WERI-Rb-1 (cell line): Measurements from ENCODE around the gene ZCCHC24.
A peak's percentile ranks its signal among the peaks of the same experiment; 100 is the strongest.

ENCODE experiments used
- DNase-seq: peaks from one replicate; pipeline ENCODE4 v3.0.0-alpha.2; 2020
- H3K27ac ChIP-seq: fragments of 250-450 bp; sonication (Bioruptor Pico); 2 replicates; pipeline ENCODE4 v1.5.1; 2020; ENCODE audit warnings: mild to moderate bottlenecking, moderate library complexity
- H3K27me3 ChIP-seq: fragments of 250-450 bp; sonication (Bioruptor Pico); 2 replicates; pipeline ENCODE4 v1.5.1; 2021; ENCODE audit warnings: mild to moderate bottlenecking, low read depth, moderate library complexity; ENCODE audit not compliant: insufficient read depth, severe bottlenecking
- H3K36me3 ChIP-seq: fragments of 250-450 bp; sonication (Bioruptor Pico); 2 replicates; pipeline ENCODE4 v1.5.1; 2020; ENCODE audit warnings: mild to moderate bottlenecking, moderate library complexity
- H3K4me3 ChIP-seq: 2 replicates; pipeline ENCODE4 v1.5.1; 2011; ENCODE audit warnings: low read depth, mild to moderate bottlenecking, control low read depth, low read length
- H3K9me3 ChIP-seq: fragments of 250-450 bp; sonication (Bioruptor Pico); 2 replicates; pipeline ENCODE4 v1.5.1; 2021; ENCODE audit warnings: mild to moderate bottlenecking, moderate library complexity; ENCODE audit not compliant: severe bottlenecking
- CTCF ChIP-seq: IDR thresholded peaks from 2 replicates; pipeline ENCODE4 v1.5.1; 2011; ENCODE audit warnings: low read depth, mild to moderate bottlenecking, control low read depth, inconsistent platforms, low read length

The ZCCHC24 gene

GRCh38 chr10:79454259-79454658, 8.8 kb upstream of the ZCCHC24 start:
- Histone ChIP-seq H3K27me3 (peaks cover 16% of the 10 kb centered on the region), H3K9me3 (no peaks in the 10 kb centered on the region), H3K4me3 (no peak overlapping the region), H3K36me3 (no peaks in the 10 kb centered on the region), H3K27ac (no peak overlapping the region)
- DNase-seq, result no peak
- TF ChIP-seq CTCF, result no peak

- H3K36me3 ChIP-seq, result no peaks in the 10 kb centered on the region
- H3K9me3 ChIP-seq, result no peaks in the 10 kb centered on the region
- no peak for DNase-seq
- H3K27me3 ChIP-seq, result peaks cover 7% of the 10 kb centered on the region
- no peak for TF ChIP-seq CTCF
- no peak overlapping the region for H3K27ac ChIP-seq
- H3K4me3 ChIP-seq, result no peak overlapping the region
Observed at GRCh38 chr10:79453392-79453791, 8.0 kb upstream of the ZCCHC24 start.

- Histone ChIP-seq H3K36me3 (no peaks in the 10 kb centered on the region), H3K27me3 (no peaks in the 10 kb centered on the region), H3K4me3 (no peak overlapping the region), H3K27ac (no peak overlapping the region), H3K9me3 (no peaks in the 10 kb centered on the region)
- no peak for DNase-seq
- TF ChIP-seq CTCF, result no peak
Observed at GRCh38 chr10:79452174-79452611, 6.8 kb upstream of the ZCCHC24 start.

DNA sequence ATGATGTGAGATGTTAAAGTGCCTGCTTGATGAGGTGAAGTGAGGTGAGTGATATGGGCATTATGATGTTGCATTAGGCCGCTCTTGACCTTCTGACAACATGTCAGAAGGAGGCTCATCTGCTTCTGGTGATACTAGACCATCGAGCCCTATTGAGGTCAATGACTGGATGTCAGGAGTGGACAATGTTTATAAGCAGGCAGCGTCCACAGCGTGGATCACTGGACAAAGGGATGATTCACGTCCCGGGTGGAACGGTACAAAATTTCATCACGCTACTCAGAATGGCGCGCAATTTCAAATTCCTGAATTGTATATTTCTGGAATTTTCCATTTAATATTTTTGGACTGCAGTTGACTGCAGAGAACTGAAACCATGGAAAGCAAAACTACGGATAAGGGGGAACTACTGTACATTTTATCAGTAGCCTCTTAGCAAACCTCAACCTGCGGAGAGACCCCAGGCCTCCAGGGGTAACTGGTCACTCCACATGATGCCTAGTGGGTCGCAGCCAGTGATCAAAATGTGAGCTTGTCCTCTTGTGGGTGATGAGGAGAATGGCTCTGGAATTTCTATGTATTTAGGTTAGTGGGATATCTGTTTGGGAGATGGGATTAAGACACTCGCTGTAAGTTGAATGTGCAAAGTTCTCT, 5.7 kb upstream of the ZCCHC24 start:
- Histone ChIP-seq H3K36me3 (no peaks in the 10 kb centered on the region), H3K27ac (no peak overlapping the region), H3K27me3 (peaks cover 5% of the 10 kb centered on the region), H3K9me3 (no peaks in the 10 kb centered on the region), H3K4me3 (no peak overlapping the region)
- no peak for DNase-seq
- no peak for TF ChIP-seq CTCF

DNA sequence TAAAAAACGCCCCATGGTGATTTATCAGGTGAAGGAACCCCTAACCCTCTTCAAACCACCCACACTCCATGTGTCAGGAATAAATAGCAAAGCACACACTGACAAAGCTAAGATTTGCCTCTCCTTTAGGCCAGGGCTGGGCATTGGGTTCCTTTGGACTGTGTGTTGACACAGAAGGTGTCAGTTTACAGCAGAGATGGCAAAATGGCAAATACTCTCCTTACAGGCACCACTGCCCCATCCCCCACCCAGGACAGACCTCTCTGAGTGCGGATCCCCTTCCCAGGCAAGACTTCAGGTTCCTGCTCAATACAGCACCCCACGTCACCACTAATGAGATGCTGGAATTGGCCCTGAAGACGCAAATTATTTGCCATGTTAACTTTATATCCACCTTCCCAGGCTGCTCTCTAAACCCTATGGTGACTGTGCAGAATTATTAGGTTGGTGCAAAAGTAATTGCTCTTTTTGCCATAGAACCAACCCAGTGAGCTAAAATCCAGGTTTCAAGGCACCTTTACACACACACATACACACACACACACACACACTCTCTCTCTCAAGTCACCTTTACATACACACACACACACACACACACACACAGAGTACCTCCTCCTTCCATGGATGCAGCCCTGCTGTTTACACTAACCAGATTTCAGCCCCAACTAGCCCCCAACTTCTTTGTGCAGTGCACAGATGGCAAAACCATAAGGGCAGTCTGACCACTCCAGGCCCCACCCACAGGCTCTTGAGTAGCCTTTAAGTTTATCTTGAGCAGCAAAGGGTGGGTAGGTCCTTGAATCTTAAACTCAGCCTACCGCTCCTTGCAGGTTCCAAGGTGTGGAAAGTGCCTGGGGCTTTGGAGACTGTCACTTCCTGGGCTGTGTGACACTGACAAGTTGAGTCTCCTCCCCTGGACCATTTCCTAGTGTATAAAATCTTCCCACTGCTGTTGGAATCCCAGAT, 4.0 kb upstream of the ZCCHC24 start:
- TF ChIP-seq CTCF, result no peak
- DNase-seq, result peak; percentile 63
- H3K27ac ChIP-seq, result no peak overlapping the region

More for the DNA sequence above, 4.0 kb upstream of the ZCCHC24 start:
- Histone ChIP-seq H3K9me3 (no peaks in the 10 kb centered on the region), H3K27me3 (peaks cover 5% of the 10 kb centered on the region), H3K4me3 (no peak overlapping the region), H3K36me3 (no peaks in the 10 kb centered on the region)
